ENCODE results near the gene NKX1-2.

NKX1-2 gene

GRCh38 chr10:124433461-124433860 lies 16.4 kb downstream of the NKX1-2 start (continued):
- TF ChIP-seq ZSCAN23 (tag by site-specific recombination; IDR thresholded peaks at IDR 0.05): no peak

GRCh38 chr10:124430077-124430476 lies 19.8 kb downstream of the NKX1-2 start:
- no peak overlapping the region for H3K4me3 ChIP-seq (ENCODE audit: low read depth, low read length)
- H3K36me3 ChIP-seq (ENCODE audit: control insufficient read depth in 2 of 2, insufficient read depth in 1 of 2, low read length in 2 of 2): no peaks in the 10 kb centered on the region
- ChIA-PET CTCF (no interaction called here), POLR2A (interaction anchor here (1.0 to 2.1 kb wide), 3 partner anchors 9 to 32 kb away, joined by 3 to 10 read pairs (median 3); partner anchors contain the start of genes LHPP and OAT)
- 0 out of 2 replicates have a peak, but pooled peaks cover 5% of the 10 kb centered on the region for H3K4me1 ChIP-seq (ENCODE audit: control insufficient read depth, insufficient read depth, low read length)
- no peak overlapping the region for H3K27ac ChIP-seq (ENCODE audit: extremely low read depth, low read depth, low read length)
- H3K9me3 ChIP-seq (ENCODE audit: control insufficient read depth, insufficient read depth, low read depth, low read length): no peaks in the 10 kb centered on the region
- TF ChIP-seq ZNF121 (tag by site-specific recombination; IDR thresholded peaks at IDR 0.05): peak; percentile 54; the same call in 1 of the 2 replicates
- no peak for TF ChIP-seq ZNF701 (tag by site-specific recombination; IDR thresholded peaks at IDR 0.05)

- H3K4me1 ChIP-seq (ENCODE audit: control insufficient read depth, insufficient read depth, low read length): 0 out of 2 replicates have a peak, but pooled peaks cover 5% of the 10 kb centered on the region
- H3K27ac ChIP-seq (ENCODE audit: extremely low read depth, low read depth, low read length): no peak overlapping the region
- ChIA-PET POLR2A (interaction anchor here (1.0 to 2.1 kb wide), 3 partner anchors 9 to 32 kb away, joined by 3 to 10 read pairs (median 3); partner anchors contain the start of genes LHPP and OAT), CTCF (no interaction called here)
- no peak overlapping the region for H3K4me3 ChIP-seq (ENCODE audit: low read depth, low read length)
- no peaks in the 10 kb centered on the region for H3K36me3 ChIP-seq (ENCODE audit: control insufficient read depth in 2 of 2, insufficient read depth in 1 of 2, low read length in 2 of 2)
- TF ChIP-seq ZNF561 (tag by site-specific recombination; IDR thresholded peaks at IDR 0.05; ENCODE audit: borderline replicate concordance) (no peak), ZBTB8A (tag by site-specific recombination; IDR thresholded peaks at IDR 0.05) (no peak), ZBTB11 (tag by site-specific recombination; conservative IDR thresholded peaks at IDR 0.05; ENCODE audit: low read depth) (no peak), MEIS1 (CRISPR knock-in tag; IDR thresholded peaks at IDR 0.05; ENCODE audit: borderline replicate concordance) (no peak), AEBP2 (tag by site-specific recombination; IDR thresholded peaks at IDR 0.05; ENCODE audit: borderline replicate concordance) (no peak), ZNF639 (tag by site-specific recombination; IDR thresholded peaks at IDR 0.05) (no peak), ZNF148 (tag by site-specific recombination; IDR thresholded peaks at IDR 0.05; ENCODE audit: borderline replicate concordance) (no peak), SCRT2 (tag by site-specific recombination; IDR thresholded peaks at IDR 0.05) (no peak), ZFP41 (tag by site-specific recombination; IDR thresholded peaks at IDR 0.05; ENCODE audit: borderline replicate concordance) (no peak), ZNF311 (tag by site-specific recombination; IDR thresholded peaks at IDR 0.05; ENCODE audit: borderline replicate concordance) (no peak), MZF1 (tag by site-specific recombination; IDR thresholded peaks at IDR 0.05; ENCODE audit: borderline replicate concordance) (no peak), ZNF214 (tag by site-specific recombination; IDR thresholded peaks at IDR 0.05; ENCODE audit: borderline replicate concordance) (no peak), HOXC10 (CRISPR knock-in tag; IDR thresholded peaks at IDR 0.05) (no peak), ZFP69B (tag by site-specific recombination; IDR thresholded peaks at IDR 0.05) (no peak), ZBTB20 (tag by site-specific recombination; IDR thresholded peaks at IDR 0.05) (no peak)
- H3K9me3 ChIP-seq (ENCODE audit: control insufficient read depth, insufficient read depth, low read depth, low read length): no peaks in the 10 kb centered on the region
Measured at GRCh38 chr10:124429576-124429975, 20.3 kb downstream of the NKX1-2 start.
